NCI-H1092 (cell line): ENCODE data around the gene PID1.

Experiments
- DNase-seq: peaks from one replicate; lab custom pipeline; 2025; lab: John Stamatoyannopoulos, UW

PID1 gene

GRCh38 chr2:229261076-229261475, 10.0 kb downstream of the PID1 start:
- no peak for DNase-seq

- DNase-seq = no peak
Observed at GRCh38 chr2:229257985-229258384, 13.1 kb downstream of the PID1 start.

- no peak for DNase-seq
Observed at GRCh38 chr2:229256376-229256775, 14.7 kb downstream of the PID1 start.

- DNase-seq = no peak
Observed at GRCh38 chr2:229254206-229254605, 16.9 kb downstream of the PID1 start.

- no peak for DNase-seq
Observed at GRCh38 chr2:229252996-229253395, 18.1 kb downstream of the PID1 start.

GRCh38 chr2:229252280-229252679, 18.8 kb downstream of the PID1 start:
- DNase-seq = no peak

- DNase-seq = no peak
Observed at GRCh38 chr2:229249536-229249935, 21.6 kb downstream of the PID1 start.

GRCh38 chr2:229246334-229246733, 24.8 kb downstream of the PID1 start:
- DNase-seq = no peak

- DNase-seq = no peak
Observed at GRCh38 chr2:229244975-229245374, 26.1 kb downstream of the PID1 start.

- no peak for DNase-seq
Observed at GRCh38 chr2:229243890-229244560, 27.1 kb downstream of the PID1 start.

- DNase-seq = no peak
Observed at GRCh38 chr2:229240984-229241491, 30.0 kb downstream of the PID1 start.

GRCh38 chr2:229239021-229239420, 32.1 kb downstream of the PID1 start:
- no peak for DNase-seq

GRCh38 chr2:229237270-229237669, 33.8 kb downstream of the PID1 start:
- no peak for DNase-seq

GRCh38 chr2:229235131-229235914, 35.8 kb downstream of the PID1 start:
- DNase-seq = no peak

GRCh38 chr2:229231885-229232284, 39.2 kb downstream of the PID1 start:
- DNase-seq = no peak

- DNase-seq = no peak
Observed at GRCh38 chr2:229231328-229231868, 39.7 kb downstream of the PID1 start.

GRCh38 chr2:229230911-229231310, 40.2 kb downstream of the PID1 start:
- DNase-seq = no peak

GRCh38 chr2:229230256-229230655, 40.8 kb downstream of the PID1 start:
- no peak for DNase-seq

GRCh38 chr2:229226382-229226781, 44.7 kb downstream of the PID1 start:
- no peak for DNase-seq

- DNase-seq = no peak
Observed at GRCh38 chr2:229223107-229223506, 48.0 kb downstream of the PID1 start.

- DNase-seq = no peak
Observed at GRCh38 chr2:229221641-229222040, 49.4 kb downstream of the PID1 start.

- no peak for DNase-seq
Observed at GRCh38 chr2:229220254-229220653, 50.8 kb downstream of the PID1 start.

- DNase-seq = no peak
Observed at GRCh38 chr2:229218329-229218921, 52.7 kb downstream of the PID1 start.
